WTC11 (cell line): ENCODE results near the gene PLS1. TPM values are rescaled to one million over a fixed set of nuclear protein-coding genes. Genes with fewer than 3 reads are reported as not detected.

Experiments
- ATAC-seq: fragments of 200-7000 bp; cut with Tn5 transposase; 2 replicates; pipeline ENCODE4 v1.10.0; 2021; ENCODE audit warnings: mild to moderate bottlenecking, moderate library complexity
- CTCF ChIA-PET: fragments of 300-600 bp; sonication (Branson Sonifier 250); formaldehyde crosslinking; loops from one replicate; lab custom pipeline; 2021; ENCODE audit warnings: antibody characterized with exemption; lab: Charles Lee
- POLR2A ChIA-PET: fragments of 350-600 bp; sonication (Branson Sonifier 250); formaldehyde crosslinking; loops from one replicate; lab custom pipeline; 2021; ENCODE audit warnings: antibody characterized with exemption; lab: Charles Lee
- DNase-seq: peaks from one replicate; pipeline ENCODE4 v3.0.0; 2021; ENCODE audit warnings: low spot score
- H3K27ac Mint-ChIP-seq: 2 replicates; pipeline ENCODE4 v1.8.0; 2021; ENCODE audit warnings: mixed read lengths
- H3K27me3 Mint-ChIP-seq: 2 replicates; pipeline ENCODE4 v1.8.0; 2021; ENCODE audit warnings: low read depth, mild to moderate bottlenecking, moderate library complexity, mixed read lengths
- H3K36me3 Mint-ChIP-seq: 2 replicates; pipeline ENCODE4 v1.8.0; 2021; ENCODE audit warnings: mixed read lengths
- H3K4me1 Mint-ChIP-seq: 2 replicates; pipeline ENCODE4 v1.8.0; 2022; ENCODE audit warnings: mixed read lengths
- H3K4me3 Mint-ChIP-seq: 2 replicates; pipeline ENCODE4 v1.8.0; 2021; ENCODE audit warnings: mild to moderate bottlenecking, moderate library complexity, mixed read lengths
- H3K9me3 Mint-ChIP-seq: 2 replicates; pipeline ENCODE4 v1.8.0; 2021; ENCODE audit warnings: mixed read lengths
- ARID4B ChIP-seq: sonication (generic); formaldehyde crosslinking; IDR thresholded peaks from 2 replicates; pipeline ENCODE4 v1.8.0; 2023; ENCODE audit warnings: missing genetic modification reagents, mild to moderate bottlenecking, borderline replicate concordance
- ATF2 ChIP-seq: sonication (generic); formaldehyde crosslinking; IDR thresholded peaks from 2 replicates; pipeline ENCODE4 v1.8.1; 2022; ENCODE audit warnings: low read depth, missing genetic modification reagents, borderline replicate concordance
- E2F5 ChIP-seq: sonication (generic); formaldehyde crosslinking; IDR thresholded peaks from 2 replicates; pipeline ENCODE4 v1.8.1; 2022; ENCODE audit warnings: mild to moderate bottlenecking, moderate library complexity, missing genetic modification reagents
- EMX1 ChIP-seq: fragments of 250-450 bp; sonication (Bioruptor Pico); IDR thresholded peaks from 2 replicates; pipeline ENCODE4 v1.8.0; 2021; ENCODE audit warnings: mild to moderate bottlenecking
- GRHL2 ChIP-seq: fragments of 250-450 bp; sonication (Bioruptor Pico); IDR thresholded peaks from 2 replicates; pipeline ENCODE4 v1.8.0; 2022; ENCODE audit warnings: mild to moderate bottlenecking, moderate library complexity; ENCODE audit not compliant: insufficient replicate concordance, severe bottlenecking
- PRDM15 ChIP-seq: sonication (generic); formaldehyde crosslinking; IDR thresholded peaks from 2 replicates; pipeline ENCODE4 v1.8.0; 2022; ENCODE audit warnings: missing genetic modification reagents
- PREB ChIP-seq: sonication (generic); formaldehyde crosslinking; IDR thresholded peaks from 2 replicates; pipeline ENCODE4 v1.8.1; 2022; ENCODE audit warnings: mild to moderate bottlenecking, missing genetic modification reagents, moderate library complexity, borderline replicate concordance
- PRRX2 ChIP-seq: fragments of 250-450 bp; sonication (Bioruptor Pico); IDR thresholded peaks from 2 replicates; pipeline ENCODE4 v1.8.0; 2021; ENCODE audit warnings: mild to moderate bottlenecking
- SMAD4 ChIP-seq: sonication (generic); formaldehyde crosslinking; IDR thresholded peaks from 2 replicates; pipeline ENCODE4 v1.8.0; 2022; ENCODE audit warnings: mild to moderate bottlenecking, missing genetic modification reagents
- STAT6 ChIP-seq: sonication (generic); formaldehyde crosslinking; conservative IDR thresholded peaks from 2 replicates; pipeline ENCODE4 v1.8.1; 2023; ENCODE audit warnings: mild to moderate bottlenecking, low read depth, missing genetic modification reagents, moderate library complexity
- USF1 ChIP-seq: sonication (generic); formaldehyde crosslinking; IDR thresholded peaks from 2 replicates; pipeline ENCODE4 v1.8.0; 2022; ENCODE audit warnings: mild to moderate bottlenecking, missing genetic modification reagents
- ZBTB21 ChIP-seq: sonication (generic); formaldehyde crosslinking; IDR thresholded peaks from 2 replicates; pipeline ENCODE4 v1.8.1; 2023; ENCODE audit warnings: mild to moderate bottlenecking, missing genetic modification reagents, borderline replicate concordance
- ZNF263 ChIP-seq: sonication (generic); formaldehyde crosslinking; IDR thresholded peaks from 2 replicates; pipeline ENCODE4 v1.8.1; 2022; ENCODE audit warnings: low read depth, mild to moderate bottlenecking, moderate library complexity, missing genetic modification reagents
- total RNA-seq: library from RNA; stranded (reverse); gene quantifications from 3 replicates; pipeline ENCODE4 v1.2.3, GENCODE V29; 2021

The PLS1 gene
- total RNA-seq, 1 experiment from 2014 or later: 26.4 TPM

GRCh38 chr3:142609136-142609535 is 12.9 kb downstream of the PLS1 start:
- Mint-ChIP-seq H3K4me1 (no peaks in the 10 kb centered on the region), H3K27ac (no peak overlapping the region), H3K9me3 (no peaks in the 10 kb centered on the region), H3K27me3 (no peaks in the 10 kb centered on the region), H3K4me3 (no peak overlapping the region), H3K36me3 (no peaks in the 10 kb centered on the region)
- POLR2A ChIA-PET: interaction anchor here (1.5 kb wide), 1 partner anchor 30 kb away, joined by 4 read pairs; the partner anchor contains the start of gene ATR
- ATAC-seq: no peak
- TF ChIP-seq STAT6 (CRISPR knock-in tag) (no peak), PREB (CRISPR knock-in tag) (no peak), SMAD4 (no peak), ATF2 (no peak), GRHL2 (CRISPR knock-in tag) (no peak), ARID4B (CRISPR knock-in tag) (no peak), PRRX2 (no peak)
- CTCF ChIA-PET: interaction anchor here (1.7 kb wide), 1 partner anchor 22 kb away, joined by 3 read pairs; no protein-coding TSS in a partner anchor
- no peak for DNase-seq

- Mint-ChIP-seq H3K9me3 (no peaks in the 10 kb centered on the region), H3K4me3 (no peak overlapping the region), H3K27me3 (no peaks in the 10 kb centered on the region), H3K4me1 (no peaks in the 10 kb centered on the region), H3K27ac (no peak overlapping the region), H3K36me3 (no peaks in the 10 kb centered on the region)
- ATAC-seq (no peak), DNase-seq (no peak)
- CTCF ChIA-PET: interaction anchor here (1.4 kb wide), 1 partner anchor 12 kb away, joined by 3 read pairs; no protein-coding TSS in a partner anchor
- POLR2A ChIA-PET: no interaction called here
- TF ChIP-seq E2F5 (no peak), USF1 (CRISPR knock-in tag) (no peak), ZBTB21 (CRISPR knock-in tag) (no peak), ARID4B (CRISPR knock-in tag) (no peak), EMX1 (CRISPR knock-in tag) (no peak), ZNF263 (no peak), PRDM15 (CRISPR knock-in tag) (no peak)
These were observed 15.0 kb downstream of the PLS1 start for GRCh38 chr3:142611206-142611605.
